B cell (primary cell): ENCODE measurements around the gene RET. TPM values are rescaled to one million over a fixed set of nuclear protein-coding genes. Genes with fewer than 3 reads are reported as not detected.

Experiments
- ATAC-seq: fragments of 200-7000 bp; cut with Tn5 transposase; one replicate; pipeline ENCODE4 v1.10.0; 2021; ENCODE audit warnings: low read depth, mild to moderate bottlenecking, moderate number of reproducible peaks, moderate library complexity
- CTCF ChIA-PET: fragments of 350-600 bp; sonication (Branson Sonifier 250); formaldehyde crosslinking; loops from one replicate; lab custom pipeline; 2021; ENCODE audit warnings: antibody characterized with exemption, inconsistent platforms; lab: Charles Lee
- POLR2A ChIA-PET: fragments of 350-600 bp; sonication (Branson Sonifier 250); formaldehyde crosslinking; loops from one replicate; lab custom pipeline; 2021; ENCODE audit warnings: antibody characterized with exemption; lab: Charles Lee
- DNase-seq: peaks from one replicate; pipeline ENCODE4 v3.0.0; 2013
- H2AFZ ChIP-seq: 2 replicates; pipeline ENCODE4 v1.6.1; 2012; ENCODE audit warnings: mild to moderate bottlenecking, low read depth, low read length; ENCODE audit not compliant: insufficient read depth, poor library complexity, severe bottlenecking
- H3K27ac ChIP-seq, 2 donors: 1 replicate in 1 of 2; 2 replicates in 1 of 2; pipeline ENCODE4 v1.5.1; 2012 to 2013; ENCODE audit warnings: low read length in 2 of 2, mild to moderate bottlenecking in 2 of 2, moderate library complexity in 1 of 2
- H3K27me3 ChIP-seq, 4 experiments: fragments of 200-600 bp in 1 of 4; sonication (generic) in 1 of 4; replicated peaks in 1 of 4; 1 replicate in 2 of 4; 2 replicates in 2 of 4; pipeline versions ENCODE4 v1.6.1 to v1.7.0; 2013 to 2016; ENCODE audit warnings: low read length in 3 of 4, mild to moderate bottlenecking in 2 of 4, mixed read lengths in 1 of 4, moderate library complexity in 1 of 4; ENCODE audit not compliant: insufficient read depth in 4 of 4, control insufficient read depth in 3 of 4; ENCODE audit errors: control extremely low read depth in 1 of 4
- H3K36me3 ChIP-seq, 2 experiments: replicated peaks in 1 of 2; 1 replicate in 1 of 2; 2 replicates in 1 of 2; pipeline versions ENCODE4 v1.6.1 to v1.7.1; 2013; ENCODE audit warnings: low read length in 1 of 2; ENCODE audit not compliant: insufficient read depth in 2 of 2, control insufficient read depth in 1 of 2; ENCODE audit errors: control extremely low read depth in 1 of 2, extremely low read depth in 1 of 2
- H3K4me1 ChIP-seq, 2 donors: fragments of 200-600 bp in 1 of 2; sonication (generic) in 1 of 2; 1 replicate in 1 of 2; 2 replicates in 1 of 2; pipeline versions ENCODE4 v1.5.1 to v1.6.1; 2013 to 2017; ENCODE audit warnings: low read length in 2 of 2; ENCODE audit not compliant: control insufficient read depth in 2 of 2, insufficient read depth in 2 of 2
- H3K4me2 ChIP-seq: replicated peaks from 2 replicates; pipeline ENCODE3; 2012; ENCODE audit warnings: mild to moderate bottlenecking, low read depth, low read length; ENCODE audit not compliant: poor library complexity, severe bottlenecking
- H3K4me3 ChIP-seq, 5 experiments: fragments of 200-600 bp in 1 of 5; sonication (generic) in 1 of 5; 1 replicate in 3 of 5; 2 replicates in 2 of 5; pipeline versions ENCODE4 v1.5.1 to v1.7.0; 2011 to 2016; ENCODE audit warnings: low read length in 4 of 5, mild to moderate bottlenecking in 4 of 5, low read depth in 2 of 5, control low read depth in 1 of 5, moderate library complexity in 1 of 5; ENCODE audit not compliant: insufficient read depth in 1 of 5; ENCODE audit errors: control extremely low read depth in 1 of 5, extremely low read depth in 1 of 5
- H3K79me2 ChIP-seq: fragments of 200-600 bp; sonication (generic); one replicate; pipeline ENCODE4 v1.6.0; 2016; ENCODE audit warnings: low read length; ENCODE audit not compliant: control insufficient read depth, insufficient read depth
- H3K9ac ChIP-seq: fragments of 200-600 bp; sonication (generic); 2 replicates; pipeline ENCODE4 v1.6.1; 2017; ENCODE audit warnings: mild to moderate bottlenecking, low read length, moderate library complexity
- H3K9me3 ChIP-seq, 3 donors: one replicate each; pipeline versions ENCODE4 v1.6.1 to v1.7.1; 2013; ENCODE audit warnings: low read length in 2 of 3; ENCODE audit not compliant: control insufficient read depth in 2 of 3, insufficient read depth in 1 of 3; ENCODE audit errors: control extremely low read depth in 1 of 3
- H4K20me1 ChIP-seq: 2 replicates; pipeline ENCODE4 v1.6.0; 2012; ENCODE audit warnings: mild to moderate bottlenecking, low read length; ENCODE audit not compliant: insufficient read depth, control insufficient read depth, poor library complexity, severe bottlenecking
- H3K27ac Mint-ChIP-seq: one replicate; pipeline ENCODE4 v1.8.0; 2021; ENCODE audit warnings: mixed read lengths
- H3K27me3 Mint-ChIP-seq: one replicate; pipeline ENCODE4 v1.8.0; 2021; ENCODE audit warnings: mixed read lengths
- H3K4me1 Mint-ChIP-seq: one replicate; pipeline ENCODE4 v1.8.0; 2021; ENCODE audit warnings: mixed read lengths
- H3K4me3 Mint-ChIP-seq: one replicate; pipeline ENCODE4 v1.8.0; 2021; ENCODE audit warnings: mixed read lengths
- H3K9me3 Mint-ChIP-seq: one replicate; pipeline ENCODE4 v1.8.0; 2022; ENCODE audit warnings: mixed read lengths; ENCODE audit not compliant: insufficient read depth
- CTCF ChIP-seq: fragments of 200-600 bp; IDR thresholded peaks from one replicate; pipeline ENCODE4 v1.8.0; 2022; ENCODE audit warnings: antibody characterized with exemption, mild to moderate bottlenecking
- EZH2 ChIP-seq: IDR thresholded peaks from 2 replicates; pipeline ENCODE4 v1.6.1; 2012; ENCODE audit warnings: borderline replicate concordance, low read depth, mild to moderate bottlenecking, moderate library complexity, low read length; ENCODE audit not compliant: insufficient read depth, poor library complexity, severe bottlenecking
- WGBS: methylation state at CpG from one replicate; pipeline ENCODE4 v1.1.5; 2013; ENCODE audit warnings: missing lambda C conversion rate; ENCODE audit not compliant: insufficient coverage; 5-methylcytosine and 5-hydroxymethylcytosine counted together
- intact Hi-C: fragments of 100-400 bp; cut with micrococcal nuclease; formaldehyde crosslinking; loops from one replicate; pipeline ENCODE4 v1.10.0; 2022
- polyA plus RNA-seq: library from polyadenylated mRNA; depleted of rRNA; stranded (reverse); fragments of >200 nt; gene quantifications from 2 replicates; pipeline ENCODE4 v1.2.3, GENCODE V29; 2012
- total RNA-seq, 2 donors: library from RNA; stranded (reverse); fragments of 120-200 nt in 1 of 2; gene quantifications; 1 replicate in 1 of 2; 2 replicates in 1 of 2; pipeline versions ENCODE4 v1.2.3 to v1.2.4, GENCODE V29; 2013 to 2022

RET gene
- total and polyA plus RNA-seq, 2 donors (not counting 1 experiment from before 2014, with no cell fraction given), result 0.16 to 0.27 TPM

GRCh38 chr10:43059828-43060227 is 17.0 kb upstream of the RET start:
- Histone ChIP-seq H3K27me3 (peaks cover 0 to 2% (median 0%) of the 10 kb centered on the region in 4 experiments), H2AFZ (no peak overlapping the region), H3K27ac (no peak overlapping the region), H3K79me2 (no peaks in the 10 kb centered on the region), H3K9me3 (no peaks in the 10 kb centered on the region), H3K4me1 (no peaks in the 10 kb centered on the region), H3K9ac (no peak overlapping the region), H3K36me3 (no peaks in the 10 kb centered on the region), H3K4me2 (no peak overlapping the region), H4K20me1 (no peaks in the 10 kb centered on the region), H3K4me3 (no peak overlapping the region)
- ATAC-seq (no peak), DNase-seq (no peak)
- H3K9me3 Mint-ChIP-seq, result no peaks in the 10 kb centered on the region
- no peak overlapping the region for H3K27ac Mint-ChIP-seq
- H3K4me1 Mint-ChIP-seq, result no peaks in the 10 kb centered on the region
- intact Hi-C loops, result no loop called here
- H3K27me3 Mint-ChIP-seq, result peaks cover 18% of the 10 kb centered on the region
- ChIA-PET POLR2A (no interaction called here), CTCF (no interaction called here)
- 67% methylated on average over 1 of the region's 7 CpGs for WGBS
- TF ChIP-seq EZH2 (no peak), CTCF (no peak)
- H3K4me3 Mint-ChIP-seq, result no peak overlapping the region

DNA sequence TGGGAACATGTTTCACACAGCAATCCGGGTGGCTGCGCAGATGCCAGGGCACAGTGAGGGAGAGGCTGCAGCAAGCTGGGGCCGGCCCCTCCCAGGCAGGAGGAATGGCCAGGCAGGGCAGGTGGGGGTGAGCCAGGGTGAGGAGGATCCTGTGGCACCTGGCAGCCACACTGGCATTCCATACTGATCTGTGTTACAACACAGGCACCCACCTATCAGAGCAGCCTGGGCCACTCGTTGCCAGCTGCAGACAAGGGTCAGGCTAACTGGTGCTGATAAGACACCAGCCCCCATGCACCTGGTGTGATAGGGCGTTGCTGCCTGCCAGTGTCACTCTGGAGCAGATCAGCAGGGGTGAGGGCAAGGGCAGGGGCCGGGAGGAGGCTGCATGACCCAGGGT is 16.6 kb upstream of the RET start:
- POLR2A ChIA-PET, result no interaction called here

More for the DNA sequence above, 16.6 kb upstream of the RET start:
- no peak overlapping the region for H3K4me3 Mint-ChIP-seq
- H3K27me3 Mint-ChIP-seq, result peaks cover 18% of the 10 kb centered on the region
- intact Hi-C loops, result no loop called here
- no peak overlapping the region for H3K27ac Mint-ChIP-seq
- H3K9me3 Mint-ChIP-seq, result no peaks in the 10 kb centered on the region
- H3K79me2 ChIP-seq, result no peaks in the 10 kb centered on the region
- no peak overlapping the region for H3K9ac ChIP-seq
- WGBS, result 81% methylated on average over 6 of the region's 6 CpGs
- no peak overlapping the region for H2AFZ ChIP-seq
- no peaks in the 10 kb centered on the region for H3K4me1 ChIP-seq
- no peak overlapping the region for H3K4me2 ChIP-seq
- DNase-seq, result no peak
- H3K36me3 ChIP-seq, result no peaks in the 10 kb centered on the region
- no peaks in the 10 kb centered on the region for H3K9me3 ChIP-seq
- CTCF ChIA-PET, result no interaction called here
- ATAC-seq, result no peak
- H3K27me3 ChIP-seq, result peaks cover 0 to 2% (median 0%) of the 10 kb centered on the region in 4 experiments
- no peak overlapping the region for H3K4me3 ChIP-seq
- H4K20me1 ChIP-seq, result no peaks in the 10 kb centered on the region
- no peaks in the 10 kb centered on the region for H3K4me1 Mint-ChIP-seq
- no peak for TF ChIP-seq EZH2
- no peak for TF ChIP-seq CTCF
- H3K27ac ChIP-seq, result no peak overlapping the region
